Stimulated activated CD4-positive, alpha-beta T cell treated with anti-CD3 and anti-CD28 coated beads, Interleukin-4, amount 100 ng/mL, for 48 hours (primary cell): ENCODE measurements around the gene FRMD4A.
"Not testable (repeated sequence)": the region's sequence is repeated elsewhere in the genome, so short reads cannot be mapped to it uniquely, and the experiment has no call there.

ENCODE experiments used
- DNase-seq, 2 donors: peaks; one replicate each; pipeline ENCODE4 v3.0.0-alpha.2; 2020; ENCODE audit warnings: low read depth in 2 of 2

The FRMD4A gene

GRCh38 chr10:14056610-14057332 is 274.0 kb downstream of the FRMD4A start:
- DNase-seq = no peak

- DNase-seq = no peak
These were observed 277.8 kb downstream of the FRMD4A start for GRCh38 chr10:14052931-14053330.

- DNase-seq = no peak
These were observed 280.1 kb downstream of the FRMD4A start for GRCh38 chr10:14050598-14050997.

DNA sequence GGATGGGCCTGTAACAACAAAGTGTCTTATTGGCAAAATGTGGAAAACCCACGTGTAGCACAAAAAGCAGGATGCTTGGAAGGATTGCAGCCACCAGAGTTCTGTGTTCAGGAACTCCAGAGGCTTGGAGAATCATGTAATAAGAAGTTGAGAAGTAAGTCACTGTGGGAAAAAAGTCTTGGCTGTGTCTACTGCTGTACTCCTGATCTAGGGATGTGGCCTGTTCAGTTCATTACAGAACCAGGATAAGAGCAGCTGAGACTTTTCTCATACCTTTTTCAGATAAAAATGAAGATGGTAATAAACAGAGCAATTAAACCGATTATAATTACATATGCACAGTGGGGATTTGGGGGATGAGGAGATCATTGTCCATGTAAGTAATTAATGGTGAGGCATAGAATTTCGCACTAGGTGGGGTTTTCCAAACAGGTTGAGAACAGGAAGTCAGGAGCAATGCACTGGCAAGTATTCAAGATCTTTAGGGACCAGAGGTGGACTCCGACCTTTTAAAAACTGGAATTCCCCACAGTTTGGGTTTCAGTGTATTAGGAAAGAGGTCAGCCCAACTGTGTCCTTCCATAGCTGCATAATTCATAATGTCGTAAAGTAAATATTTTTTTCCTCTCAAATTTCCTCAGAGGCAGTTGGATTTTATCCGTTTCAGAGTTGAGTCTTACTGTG is 281.7 kb downstream of the FRMD4A start:
- DNase-seq = no peak

DNA sequence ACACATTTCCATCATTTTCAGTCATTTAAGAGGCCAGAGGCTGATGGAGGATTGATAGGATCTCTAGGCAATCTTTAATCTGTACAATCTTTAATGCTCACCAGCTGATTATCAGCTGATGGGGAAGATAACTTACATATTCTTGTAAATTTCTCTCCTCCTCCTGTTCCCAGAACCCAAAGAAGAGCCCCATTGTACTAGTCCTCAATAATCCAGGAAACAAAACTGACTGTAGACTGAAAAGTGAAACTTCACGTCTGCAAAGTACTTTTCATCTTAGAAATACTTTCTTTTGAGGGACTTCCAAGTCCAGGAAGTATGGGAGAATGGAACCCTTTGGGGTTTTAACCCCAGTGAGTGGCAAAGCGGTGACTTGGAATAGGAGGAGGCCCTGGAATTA is 283.3 kb downstream of the FRMD4A start:
- no peak for DNase-seq

GRCh38 chr10:14042051-14042450 is 288.7 kb downstream of the FRMD4A start:
- DNase-seq = not testable (repeated sequence)

- no peak for DNase-seq
These were observed 289.7 kb downstream of the FRMD4A start for GRCh38 chr10:14040787-14041631.

DNA sequence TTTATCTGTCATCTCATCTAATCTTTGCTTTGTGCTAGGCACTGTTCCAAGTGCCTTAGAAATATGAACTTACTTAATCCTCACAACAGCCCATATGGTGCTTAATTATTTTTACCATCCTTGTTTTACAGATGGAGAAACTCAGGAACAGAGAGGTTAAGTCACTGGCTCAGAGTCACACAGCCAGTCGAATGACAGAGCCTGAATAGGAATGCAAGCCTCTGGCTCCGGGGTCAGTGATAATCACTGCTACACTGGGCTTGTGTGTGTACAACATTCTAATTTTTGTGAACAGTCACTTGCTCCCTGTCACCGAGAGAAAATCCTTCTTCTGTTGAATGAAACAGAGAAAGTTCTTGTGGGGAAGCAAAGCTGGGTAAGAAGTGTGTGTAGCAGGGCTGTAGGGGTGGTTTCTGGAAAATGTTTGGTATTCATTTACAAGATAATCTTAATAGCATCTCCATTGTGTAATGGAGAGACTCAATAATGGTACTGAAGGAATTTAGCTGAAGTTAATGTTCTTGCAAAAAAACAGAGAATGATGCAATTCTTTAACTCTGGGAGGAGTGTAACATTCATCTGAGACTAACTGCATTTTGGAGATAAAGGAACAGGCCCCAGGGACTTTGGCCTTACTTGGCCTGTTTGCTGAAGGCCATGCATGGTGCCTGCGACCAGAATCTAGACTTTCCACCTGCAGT is 290.6 kb downstream of the FRMD4A start:
- DNase-seq = no peak

- DNase-seq = no peak
These were observed 294.5 kb downstream of the FRMD4A start for GRCh38 chr10:14036233-14036632.

DNA sequence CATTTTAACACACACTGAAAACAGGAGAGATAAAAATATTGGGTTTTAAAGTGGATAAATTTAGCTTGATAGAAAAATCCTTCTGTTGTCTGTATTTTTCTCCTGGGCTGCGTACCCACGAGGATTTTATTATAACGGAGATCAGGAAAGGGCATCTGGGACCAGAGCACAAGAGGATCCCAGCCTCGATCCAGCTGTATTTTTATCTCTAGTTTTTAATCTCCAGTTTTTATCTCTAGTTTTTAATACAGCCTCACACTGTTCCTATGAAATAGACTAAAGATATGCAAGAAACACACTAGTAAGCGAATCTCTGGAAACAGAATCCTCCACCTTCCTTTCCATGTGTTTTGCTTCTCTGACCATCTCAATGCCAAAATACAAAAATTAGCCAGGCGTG is 295.2 kb downstream of the FRMD4A start:
- no peak for DNase-seq

DNA sequence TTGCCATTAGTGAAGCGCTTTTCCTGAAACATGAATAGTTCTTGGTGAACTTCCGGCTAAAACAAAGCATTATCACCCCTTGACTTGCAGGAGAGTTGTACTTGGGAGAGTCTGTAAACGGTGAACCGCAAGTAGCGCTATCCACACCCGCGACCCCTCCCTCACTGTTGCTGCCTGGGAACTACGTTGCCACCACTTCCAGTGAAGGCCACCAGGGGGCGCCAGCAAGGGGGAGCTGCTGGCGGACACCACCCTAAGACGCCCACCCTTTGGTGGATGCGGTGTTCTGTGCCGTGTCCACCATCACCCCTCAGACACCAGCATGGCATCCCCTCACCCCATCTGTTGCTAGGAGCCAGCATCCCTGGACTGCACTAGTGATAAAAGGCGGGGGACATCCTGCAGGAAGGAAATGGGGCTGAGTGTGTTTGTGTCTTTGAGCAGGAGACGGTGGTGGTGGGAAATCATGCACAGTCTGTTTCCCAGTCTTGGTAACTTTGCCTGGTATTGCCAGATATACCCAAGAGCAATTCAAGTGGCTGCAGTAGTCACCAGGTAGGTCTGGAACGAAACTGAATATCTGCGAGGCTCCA is 298.2 kb downstream of the FRMD4A start:
- peak; percentile 25 to 52 for DNase-seq

DNA sequence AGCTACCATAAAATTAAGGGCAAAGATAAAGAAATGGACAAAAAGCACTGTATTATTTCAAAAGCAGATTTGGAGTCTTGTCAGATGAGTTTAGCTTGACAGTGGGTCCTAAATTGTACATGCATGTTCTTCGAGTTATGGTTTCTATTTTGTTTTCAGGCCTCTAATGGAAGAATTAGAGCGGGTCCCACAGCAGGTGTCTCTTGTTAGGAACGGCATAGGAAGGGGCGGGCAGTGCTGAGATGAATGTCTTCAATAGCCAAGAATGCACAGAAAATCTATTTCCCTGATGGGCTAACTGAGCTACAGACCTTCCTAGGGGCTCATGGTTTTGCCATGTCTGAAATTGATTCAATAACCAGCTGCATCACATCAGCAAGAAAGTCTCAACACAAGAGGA is 304.4 kb downstream of the FRMD4A start:
- DNase-seq = no peak

GRCh38 chr10:14025283-14026189 is 305.2 kb downstream of the FRMD4A start:
- no peak for DNase-seq

GRCh38 chr10:14024329-14025202 is 306.2 kb downstream of the FRMD4A start:
- no peak for DNase-seq

DNA sequence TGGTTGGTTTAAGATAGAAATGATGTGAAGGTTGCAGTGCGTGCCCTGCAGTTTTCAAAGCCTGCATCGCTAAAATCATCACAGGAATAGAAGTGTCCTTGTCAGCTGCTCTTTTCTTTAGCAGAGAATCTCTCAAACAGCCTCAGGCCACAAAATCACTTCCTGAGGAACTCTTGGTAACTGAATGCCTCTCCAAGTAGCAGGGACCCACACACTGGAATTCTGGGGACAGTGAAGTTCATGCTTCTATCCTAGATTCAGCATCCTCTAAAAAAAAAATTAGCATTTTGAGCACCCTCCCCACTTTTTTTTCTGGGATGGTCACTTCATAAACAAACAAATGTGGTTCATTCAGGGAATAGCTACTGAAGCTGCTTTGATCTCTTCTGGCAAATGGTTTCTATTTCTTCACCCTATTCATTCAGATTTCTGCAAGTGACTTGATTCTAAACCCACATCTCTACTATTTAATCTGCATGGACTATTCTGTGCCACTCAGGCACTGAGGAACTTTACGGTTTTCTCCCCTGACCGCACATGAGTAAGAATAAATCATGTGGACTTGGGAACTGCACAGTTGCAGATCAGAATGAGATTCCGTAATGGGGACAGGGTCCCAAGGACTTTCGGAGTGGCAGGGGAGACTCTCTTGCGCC is 306.9 kb downstream of the FRMD4A start:
- no peak for DNase-seq

DNA sequence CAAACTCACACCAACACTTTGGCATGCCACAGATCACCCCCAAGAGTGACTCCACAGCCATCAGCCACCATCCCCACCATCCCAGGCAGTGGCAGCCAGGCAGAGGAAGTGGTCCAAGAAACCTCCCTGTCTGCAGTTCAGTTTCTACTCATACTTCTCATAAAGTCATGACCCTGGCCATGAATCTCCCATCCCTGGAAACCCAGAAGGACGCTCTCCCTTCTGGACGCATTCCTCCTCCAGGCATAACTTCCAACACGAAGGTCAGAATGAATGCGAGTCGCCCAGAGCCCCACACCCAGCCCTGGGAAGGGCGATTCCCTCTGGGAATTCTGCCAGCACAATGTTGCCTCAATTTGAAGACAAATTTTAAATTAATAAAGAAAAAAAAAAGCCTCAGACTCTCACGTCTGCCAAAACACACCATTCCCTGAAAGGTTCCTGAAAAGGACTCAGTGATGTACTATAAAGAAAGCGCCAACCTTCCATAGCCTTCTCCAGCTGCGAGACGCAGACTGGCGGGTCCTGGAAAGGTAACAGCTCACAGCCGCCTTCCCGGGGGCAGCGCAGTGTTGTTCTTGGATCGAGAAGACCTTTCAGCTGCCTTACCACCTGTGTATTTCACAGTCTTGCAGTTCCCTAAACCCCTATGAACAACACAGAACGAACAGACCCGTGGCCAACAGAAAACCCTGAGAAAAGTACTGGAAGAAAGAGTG is 307.6 kb downstream of the FRMD4A start:
- DNase-seq = no peak

- DNase-seq = no peak
These were observed 308.7 kb downstream of the FRMD4A start for GRCh38 chr10:14022052-14022451.

DNA sequence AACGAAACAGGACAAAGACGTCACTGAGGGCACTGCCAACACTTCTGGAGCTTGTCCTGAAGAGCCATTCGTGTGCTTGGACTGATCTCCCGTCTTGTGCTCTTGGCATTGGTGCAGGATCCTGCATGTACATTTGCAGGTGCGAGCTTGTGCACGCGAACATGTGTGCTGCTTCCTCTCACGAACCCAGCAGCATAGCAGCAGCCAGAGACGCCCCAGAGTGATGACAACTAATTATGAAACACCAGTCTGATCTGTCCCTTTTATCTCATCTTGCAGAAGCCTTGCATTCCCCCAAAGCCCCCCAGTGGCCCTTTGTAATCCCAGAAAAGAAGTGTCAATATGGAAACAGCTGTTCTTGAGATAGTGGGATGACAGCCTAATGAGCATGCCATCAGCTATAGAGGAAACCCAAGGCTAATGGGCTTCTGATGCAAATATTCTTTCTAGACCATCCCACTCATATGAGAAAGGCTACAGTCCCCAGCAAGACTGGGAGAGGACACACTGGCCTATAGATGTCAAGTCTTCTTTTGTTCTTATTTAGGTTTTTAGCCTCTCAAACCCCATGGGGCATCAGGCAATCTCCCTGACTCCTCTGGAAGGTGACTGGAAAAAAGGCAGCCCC is 310.6 kb downstream of the FRMD4A start:
- no peak for DNase-seq
